ENCODE measurements around the gene ELMO1. TPM values are rescaled to one million over a fixed set of nuclear protein-coding genes. Genes with fewer than 3 reads are reported as not detected.

The ELMO1 gene
- total and polyA plus RNA-seq, 4 donors = 6.7 to 51.5 (median 14.8) TPM

- Histone ChIP-seq H3K36me3 (ENCODE audit: control insufficient read depth in 4 of 4, insufficient read depth in 3 of 4, low read depth in 1 of 4, low read length in 3 of 4) (peaks cover 0 to 5% (median under 1%) of the 10 kb centered on the region in 4 donors), H3K4me3 (ENCODE audit: low read depth in 1 of 3, low read length in 3 of 3) (no peak overlapping the region), H3K9ac (ENCODE audit: low read depth in 1 of 2, low read length in 2 of 2) (no peak overlapping the region), H3K9me3 (ENCODE audit: control insufficient read depth in 4 of 4, low read length in 3 of 4) (no peaks in the 10 kb centered on the region), H3K27me3 (ENCODE audit: control insufficient read depth in 4 of 4, insufficient read depth in 4 of 4, low read length in 3 of 4) (no peaks in the 10 kb centered on the region), H3K4me1 (ENCODE audit: control insufficient read depth in 4 of 4, insufficient read depth in 4 of 4, low read length in 3 of 4) (no peaks in the 10 kb centered on the region), H3K27ac (ENCODE audit: low read depth in 1 of 2, low read length in 2 of 2) (no peak overlapping the region)
- no peak for TF ChIP-seq MAX (IDR thresholded peaks at IDR 0.05)
- TF ChIP-seq REST (IDR thresholded peaks at IDR 0.05) = no peak
- TF ChIP-seq ATF3 (IDR thresholded peaks at IDR 0.05) = no peak
- TF ChIP-seq EGR1 (IDR thresholded peaks at IDR 0.05; ENCODE audit: low read depth in 2 of 2) = no peak
- TF ChIP-seq YY1 (IDR thresholded peaks at IDR 0.05) = no peak
- TF ChIP-seq HNF4G (IDR thresholded peaks at IDR 0.05) = no peak
- no peak for TF ChIP-seq RAD21 (IDR thresholded peaks at IDR 0.05)
- TF ChIP-seq FOXA2 (IDR thresholded peaks at IDR 0.05) = no peak
- no peak for TF ChIP-seq JUND (IDR thresholded peaks at IDR 0.05)
- TF ChIP-seq SP1 (IDR thresholded peaks at IDR 0.05) = no peak
- no peak for TF ChIP-seq GABPA (IDR thresholded peaks at IDR 0.05 in 1 of 2, conservative IDR thresholded peaks at IDR 0.05 in 1 of 2)
- no peak for TF ChIP-seq ZBTB33 (IDR thresholded peaks at IDR 0.05)
- no peak for TF ChIP-seq FOXA1 (IDR thresholded peaks at IDR 0.05)
- TF ChIP-seq TAF1 (conservative IDR thresholded peaks at IDR 0.05) = no peak
- DNase-seq (ENCODE audit: low spot score) = no peak
- WGBS = 95% methylated on average over 3 of the region's 3 CpGs
These were observed 335.8 kb downstream of the ELMO1 start for GRCh38 chr7:37112876-37113275.

- Histone ChIP-seq H3K27ac (ENCODE audit: low read depth in 1 of 2, low read length in 2 of 2) (no peak overlapping the region), H3K27me3 (ENCODE audit: control insufficient read depth in 4 of 4, insufficient read depth in 4 of 4, low read length in 3 of 4) (no peaks in the 10 kb centered on the region), H3K9ac (ENCODE audit: low read depth in 1 of 2, low read length in 2 of 2) (no peak overlapping the region), H3K36me3 (ENCODE audit: control insufficient read depth in 4 of 4, insufficient read depth in 3 of 4, low read depth in 1 of 4, low read length in 3 of 4) (peaks cover 0 to 5% (median under 1%) of the 10 kb centered on the region in 4 donors), H3K9me3 (ENCODE audit: control insufficient read depth in 4 of 4, low read length in 3 of 4) (no peaks in the 10 kb centered on the region), H3K4me1 (ENCODE audit: control insufficient read depth in 4 of 4, insufficient read depth in 4 of 4, low read length in 3 of 4) (no peaks in the 10 kb centered on the region), H3K4me3 (ENCODE audit: low read depth in 1 of 3, low read length in 3 of 3) (no peak overlapping the region)
- 99% methylated on average over 2 of the region's 2 CpGs for WGBS
- no peak for DNase-seq (ENCODE audit: low spot score)
- TF ChIP-seq GABPA (IDR thresholded peaks at IDR 0.05 in 1 of 2, conservative IDR thresholded peaks at IDR 0.05 in 1 of 2) = no peak
- TF ChIP-seq YY1 (IDR thresholded peaks at IDR 0.05) = no peak
- TF ChIP-seq HNF4A (conservative IDR thresholded peaks at IDR 0.05) = no peak
- no peak for TF ChIP-seq MAX (IDR thresholded peaks at IDR 0.05)
- TF ChIP-seq HNF4G (IDR thresholded peaks at IDR 0.05) = no peak
- TF ChIP-seq FOXA1 (IDR thresholded peaks at IDR 0.05) = no peak
- no peak for TF ChIP-seq ZBTB33 (IDR thresholded peaks at IDR 0.05)
- no peak for TF ChIP-seq TAF1 (conservative IDR thresholded peaks at IDR 0.05)
- TF ChIP-seq RXRA (IDR thresholded peaks at IDR 0.05) = no peak
- no peak for TF ChIP-seq JUND (IDR thresholded peaks at IDR 0.05)
- no peak for TF ChIP-seq REST (IDR thresholded peaks at IDR 0.05)
- no peak for TF ChIP-seq CTCF (IDR thresholded peaks at IDR 0.05; ENCODE audit: low read depth, low read length, missing input control)
- no peak for TF ChIP-seq ATF3 (IDR thresholded peaks at IDR 0.05)
These were observed 336.4 kb downstream of the ELMO1 start for GRCh38 chr7:37112218-37112617.

Measured in liver (tissue), 9 donors.